GM08714 (cell line): ENCODE measurements around the gene FAM124A.
"Not testable (repeated sequence)": the region's sequence is repeated elsewhere in the genome, so short reads cannot be mapped to it uniquely, and the experiment has no call there.

ENCODE experiments used
- H3K4me3 ChIP-seq: fragments of 200-500 bp; sonication (Bioruptor generic); 2 replicates; pipeline ENCODE4 v1.5.1; 2014; ENCODE audit warnings: mild to moderate bottlenecking, low read length, inconsistent platforms
- ZNF274 ChIP-seq: IDR thresholded peaks from 2 replicates; pipeline ENCODE4 v1.6.1; 2012; ENCODE audit warnings: mild to moderate bottlenecking, low read depth, low read length

FAM124A gene

GRCh38 chr13:51283371-51283770, 61.2 kb downstream of the FAM124A start:
- no peak for TF ChIP-seq ZNF274
- H3K4me3 ChIP-seq = no peak overlapping the region

DNA sequence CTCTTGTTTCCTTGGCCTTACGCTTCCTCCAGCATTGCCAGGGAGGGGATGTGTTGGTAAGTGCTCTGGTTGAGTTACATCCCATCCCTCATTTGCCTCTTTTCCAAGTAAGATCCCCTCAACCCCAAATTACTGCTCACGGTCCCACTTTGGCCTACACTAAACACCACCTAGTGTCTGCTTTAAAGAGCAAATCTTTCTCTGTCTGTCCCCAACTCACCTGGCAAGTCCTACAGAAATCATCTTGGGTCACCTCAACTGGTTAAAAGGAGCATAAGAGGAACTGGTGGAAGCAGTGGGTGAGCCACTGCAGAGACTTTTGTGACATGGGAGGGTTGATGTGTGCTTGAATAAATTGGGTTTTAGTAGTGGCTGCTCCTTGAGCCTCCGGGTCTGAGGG, 62.1 kb downstream of the FAM124A start:
- no peak for TF ChIP-seq ZNF274
- H3K4me3 ChIP-seq = no peak overlapping the region

DNA sequence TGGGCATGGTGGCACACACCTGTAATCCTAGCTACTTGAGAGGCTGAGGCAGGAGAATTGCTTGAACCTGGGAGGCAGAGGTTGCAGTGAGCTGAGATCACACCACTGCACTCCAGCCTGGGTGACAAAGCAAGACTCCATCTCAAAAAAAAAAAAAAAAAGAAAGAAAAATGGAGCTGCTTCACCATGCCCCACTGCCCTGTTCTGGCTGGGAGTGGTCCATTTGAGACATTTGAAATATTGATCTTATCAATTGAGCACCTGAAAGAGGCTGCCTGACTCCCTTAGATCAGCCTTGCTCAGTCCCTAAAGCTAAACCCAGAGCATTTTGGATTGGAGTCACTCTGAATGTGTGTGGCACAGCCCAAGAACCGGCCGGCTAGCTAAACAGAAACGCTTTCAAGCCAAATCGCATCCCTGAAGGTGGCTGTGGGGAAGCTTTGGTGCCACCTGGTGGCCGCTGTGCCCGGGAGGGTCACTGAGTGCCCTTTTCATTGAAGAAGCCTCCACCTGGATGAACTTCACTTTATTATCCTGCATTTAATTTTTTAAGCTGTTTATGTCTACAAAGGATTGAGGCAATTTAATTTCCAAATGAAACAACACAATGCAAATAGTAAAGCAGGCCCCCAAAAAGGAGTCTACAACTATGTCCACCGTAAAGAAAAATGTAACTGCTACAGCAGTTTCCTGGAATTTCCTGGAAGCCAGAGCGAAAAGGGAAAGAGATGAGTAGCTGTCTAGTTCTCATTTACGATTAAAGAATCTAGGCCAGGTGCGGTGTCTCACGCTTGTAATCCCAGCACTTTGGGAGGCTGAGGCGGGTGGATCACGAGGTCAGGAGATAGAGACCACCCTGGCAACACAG, 64.2 kb downstream of the FAM124A start:
- no peak for TF ChIP-seq ZNF274
- no peak overlapping the region for H3K4me3 ChIP-seq

DNA sequence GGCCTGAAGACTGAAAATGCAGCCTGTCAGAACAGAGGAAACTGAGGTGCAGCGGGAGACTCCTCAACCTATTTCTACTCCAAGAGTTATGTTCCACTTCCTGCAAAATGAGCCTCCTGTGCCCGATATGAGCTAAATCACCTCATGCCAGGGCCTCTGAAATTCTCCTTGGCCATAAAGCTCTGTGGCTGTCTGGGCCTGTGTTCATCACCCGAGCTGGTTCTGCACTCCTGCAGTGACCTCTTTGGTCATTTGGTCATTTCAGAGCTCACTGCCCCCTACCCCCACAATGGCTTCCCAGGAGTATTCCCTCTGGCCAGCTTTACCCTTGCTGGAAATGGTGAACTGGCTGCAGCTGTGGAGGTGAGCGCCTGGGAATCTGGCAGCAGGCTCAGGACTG, 65.6 kb downstream of the FAM124A start:
- TF ChIP-seq ZNF274 = no peak
- H3K4me3 ChIP-seq = no peak overlapping the region

GRCh38 chr13:51288254-51288653, 66.1 kb downstream of the FAM124A start:
- not testable (repeated sequence) for H3K4me3 ChIP-seq

DNA sequence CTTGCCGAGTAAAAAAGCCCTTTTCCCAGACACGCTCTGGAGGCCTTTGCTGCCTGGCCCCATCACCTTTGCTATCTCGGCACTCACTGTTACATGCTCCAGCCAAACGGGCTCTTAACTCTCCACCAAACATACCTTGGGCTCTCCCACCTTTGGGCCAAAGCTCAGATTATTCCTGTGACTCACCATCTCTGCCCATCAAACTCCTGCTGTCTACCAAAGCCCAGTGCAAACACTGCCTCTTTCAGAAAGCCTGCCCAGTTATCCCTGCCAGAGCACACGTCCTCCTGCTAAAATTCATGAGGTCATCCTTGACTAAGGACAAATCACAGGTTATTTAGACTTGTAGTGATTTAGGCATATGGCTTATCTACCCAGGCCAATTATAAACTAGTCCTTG, 69.1 kb downstream of the FAM124A start:
- no peak for TF ChIP-seq ZNF274
- no peak overlapping the region for H3K4me3 ChIP-seq

DNA sequence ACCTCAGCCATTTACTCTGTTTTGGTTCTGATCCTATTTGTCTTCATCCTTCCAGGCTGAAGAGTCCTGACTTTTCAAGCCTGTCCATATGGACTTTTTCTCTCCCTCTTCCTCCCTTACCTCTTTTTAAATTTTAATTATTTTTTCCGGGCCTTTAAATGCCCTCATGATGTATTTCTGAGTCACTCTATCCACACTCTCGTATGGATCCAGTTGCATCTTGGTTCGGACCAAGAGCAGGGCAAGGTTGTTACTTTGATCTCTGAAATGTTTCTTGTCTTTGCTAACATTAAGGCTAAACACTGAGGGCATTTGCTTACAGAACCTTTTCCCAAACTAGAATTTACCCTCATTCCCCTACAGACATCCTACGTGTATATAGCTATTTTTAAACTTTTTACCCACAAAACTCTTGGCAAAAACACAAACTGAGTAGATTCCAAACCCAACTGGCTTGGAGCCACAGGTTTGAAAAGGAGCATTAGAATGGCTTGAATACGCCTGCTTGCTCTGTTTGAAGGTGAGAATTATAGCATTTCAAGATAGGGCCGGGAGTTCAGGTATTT, 69.9 kb downstream of the FAM124A start:
- TF ChIP-seq ZNF274 = no peak
- H3K4me3 ChIP-seq = no peak overlapping the region

GRCh38 chr13:51297556-51297955, 75.4 kb downstream of the FAM124A start:
- no peak overlapping the region for H3K4me3 ChIP-seq
- TF ChIP-seq ZNF274 = no peak

- TF ChIP-seq ZNF274 = no peak
- H3K4me3 ChIP-seq = no peak overlapping the region
Measured at GRCh38 chr13:51298812-51299211, 76.6 kb downstream of the FAM124A start.

DNA sequence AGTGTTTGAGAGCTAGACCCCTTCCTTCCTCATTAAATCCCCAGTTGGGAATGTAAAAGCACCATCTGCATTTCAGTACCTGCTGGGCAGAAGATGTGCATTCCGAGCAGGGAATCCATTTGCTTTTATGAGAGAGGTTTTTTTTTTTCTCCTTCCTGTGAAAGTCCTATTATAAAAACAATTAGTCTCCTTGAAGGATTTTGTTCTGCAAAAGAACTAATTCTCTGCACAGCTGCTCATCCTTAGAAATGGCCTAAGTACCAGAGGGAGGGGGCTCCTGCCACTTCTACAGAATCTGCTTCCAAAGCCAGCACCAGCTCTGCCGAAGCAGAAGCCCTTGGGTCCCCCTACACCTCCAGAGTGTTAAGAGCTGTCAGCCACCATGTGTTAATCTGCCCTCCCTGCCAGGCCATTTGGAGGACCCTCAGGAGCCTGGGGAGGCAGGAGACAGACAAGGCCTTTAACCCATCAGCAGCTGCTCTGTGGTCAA, 80.9 kb downstream of the FAM124A start:
- no peak overlapping the region for H3K4me3 ChIP-seq
- TF ChIP-seq ZNF274 = no peak

- no peak overlapping the region for H3K4me3 ChIP-seq
- TF ChIP-seq ZNF274 = no peak
Measured at GRCh38 chr13:51303882-51304281, 81.7 kb downstream of the FAM124A start.

DNA sequence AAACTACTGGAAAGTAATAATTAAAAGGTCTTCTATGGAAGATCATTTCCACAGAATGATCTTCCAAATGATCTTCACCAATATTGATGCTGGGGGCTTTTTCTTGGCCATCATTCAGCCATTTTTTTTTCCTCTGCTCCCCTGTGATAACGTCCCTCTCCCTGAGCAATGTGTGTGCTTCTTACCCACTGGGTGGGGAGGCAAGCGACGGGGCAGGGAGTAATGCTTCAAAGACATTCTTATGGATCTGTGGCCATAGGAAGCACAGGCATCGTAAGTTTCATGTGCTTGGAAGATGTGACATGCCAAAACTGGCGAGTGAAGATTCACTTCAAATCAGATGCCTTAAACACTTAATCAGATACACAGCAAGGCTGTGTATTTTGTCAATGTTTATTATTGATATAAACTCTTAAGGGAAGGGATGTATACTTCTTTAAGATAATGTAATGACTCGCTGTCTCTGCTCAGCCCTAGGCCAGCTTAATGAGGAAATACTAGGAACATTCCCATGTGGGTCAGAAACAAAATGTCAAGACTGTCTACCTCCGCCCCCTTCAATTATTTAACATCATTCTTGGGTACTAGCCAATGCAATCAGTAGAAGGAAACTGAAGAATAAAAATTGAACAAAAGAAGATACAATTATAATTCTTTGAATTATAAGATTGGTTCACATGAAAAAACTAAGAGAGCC, 83.2 kb downstream of the FAM124A start:
- TF ChIP-seq ZNF274 = no peak
- no peak overlapping the region for H3K4me3 ChIP-seq

DNA sequence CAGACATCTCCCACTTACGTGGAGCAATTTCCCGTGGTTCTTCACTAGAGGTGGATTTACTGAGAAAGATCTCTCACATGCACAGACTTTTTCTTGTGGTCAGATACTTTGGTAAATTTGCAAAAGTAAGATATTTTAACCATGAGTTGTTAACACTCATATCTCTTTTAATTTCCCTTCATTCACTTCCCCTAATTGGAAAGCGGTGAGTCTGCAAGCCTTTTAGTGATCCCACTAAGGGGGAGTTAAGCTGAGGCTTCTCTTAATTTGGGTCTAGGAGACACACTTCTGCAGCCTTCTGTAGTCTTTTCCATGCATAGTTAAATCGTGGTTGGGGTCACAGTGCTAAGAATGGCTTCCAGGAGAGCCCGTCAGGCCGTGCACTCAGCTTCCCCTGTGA, 86.6 kb downstream of the FAM124A start:
- H3K4me3 ChIP-seq = no peak overlapping the region
- no peak for TF ChIP-seq ZNF274

- TF ChIP-seq ZNF274 = no peak
- H3K4me3 ChIP-seq = no peak overlapping the region
Measured at GRCh38 chr13:51311231-51311630, 89.0 kb downstream of the FAM124A start.

DNA sequence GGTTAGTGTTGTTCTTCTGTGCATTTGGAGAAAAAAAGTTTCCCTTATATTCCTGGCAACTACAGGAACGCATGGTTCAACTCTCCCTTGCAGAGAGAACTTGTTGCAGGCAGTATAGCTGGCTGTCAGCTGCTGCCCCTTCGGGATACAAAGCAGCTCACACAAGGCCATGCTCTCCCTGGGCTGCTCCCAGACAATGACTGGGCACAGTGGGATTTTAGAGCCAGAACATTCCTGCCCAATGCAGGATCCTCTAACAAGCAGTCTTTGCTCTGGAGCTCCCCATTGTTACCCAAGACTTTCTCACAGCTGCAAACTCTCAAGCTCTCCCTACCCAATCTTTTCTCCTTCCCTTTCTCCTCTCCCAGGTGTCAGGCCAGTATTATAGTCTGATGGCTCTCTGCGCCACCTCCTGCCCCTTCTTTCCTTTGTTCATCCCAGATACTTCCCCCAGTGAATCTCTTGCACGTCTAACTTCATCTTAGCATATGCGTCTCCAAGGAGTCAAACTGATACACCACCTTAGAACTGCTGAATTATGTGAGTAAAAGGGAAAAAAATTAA, 89.8 kb downstream of the FAM124A start:
- no peak for TF ChIP-seq ZNF274
- H3K4me3 ChIP-seq = no peak overlapping the region

GRCh38 chr13:51313619-51314018, 91.4 kb downstream of the FAM124A start:
- no peak for TF ChIP-seq ZNF274
- no peak overlapping the region for H3K4me3 ChIP-seq
